Measurements from ENCODE around the gene PRM2.

The PRM2 gene

GRCh38 chr16:11289202-11289601 lies 12.9 kb upstream of the PRM2 start:
- no peak for DNase-seq

DNA sequence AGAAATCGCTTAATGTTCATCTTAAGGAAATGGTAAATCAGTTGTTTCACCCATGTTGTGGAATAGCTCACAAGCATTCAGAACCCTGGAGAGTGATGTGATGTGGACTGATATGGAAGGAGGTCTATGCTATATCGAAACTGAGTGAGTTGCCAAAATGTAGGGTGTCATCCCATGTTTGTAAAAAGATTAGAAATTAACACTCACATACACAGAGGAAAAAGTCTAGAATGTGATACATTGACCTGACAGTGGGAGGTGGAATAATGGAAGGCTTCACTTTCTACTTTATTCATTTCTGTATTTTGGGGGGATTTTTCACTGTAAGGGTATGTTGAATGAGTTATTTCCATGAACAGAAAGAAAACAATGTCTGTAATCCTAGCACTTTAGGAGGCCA lies 9.6 kb upstream of the PRM2 start:
- no peak for DNase-seq

DNA sequence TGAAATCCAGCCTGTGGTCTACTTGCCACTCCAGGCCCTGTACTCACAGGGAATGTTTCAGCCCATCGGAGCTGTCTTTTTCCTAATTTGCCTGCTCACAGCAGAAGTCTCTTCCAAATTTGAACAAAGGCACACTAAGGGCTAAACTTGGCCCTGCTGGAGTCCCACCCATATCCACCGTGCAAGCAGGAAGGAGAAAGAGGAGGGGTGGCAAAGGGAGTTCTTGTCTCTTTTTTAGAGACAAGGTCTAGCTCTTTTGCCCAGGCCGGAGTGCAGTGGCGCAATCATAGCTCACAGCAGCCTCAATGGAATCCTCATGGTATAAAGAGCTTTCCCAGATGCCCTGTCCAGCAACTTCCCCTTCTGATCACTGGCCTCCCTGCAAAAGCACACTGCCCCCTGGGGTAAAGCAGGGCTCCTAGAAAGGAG lies 7.6 kb upstream of the PRM2 start:
- no peak for DNase-seq

GRCh38 chr16:11280616-11281522 lies 4.6 kb upstream of the PRM2 start, which contains the start of gene PRM1:
PRM1 (minus strand) TSS chr16:11281330; CDS start chr16:11281238, 92 bp downstream.
- no peak for DNase-seq

DNA sequence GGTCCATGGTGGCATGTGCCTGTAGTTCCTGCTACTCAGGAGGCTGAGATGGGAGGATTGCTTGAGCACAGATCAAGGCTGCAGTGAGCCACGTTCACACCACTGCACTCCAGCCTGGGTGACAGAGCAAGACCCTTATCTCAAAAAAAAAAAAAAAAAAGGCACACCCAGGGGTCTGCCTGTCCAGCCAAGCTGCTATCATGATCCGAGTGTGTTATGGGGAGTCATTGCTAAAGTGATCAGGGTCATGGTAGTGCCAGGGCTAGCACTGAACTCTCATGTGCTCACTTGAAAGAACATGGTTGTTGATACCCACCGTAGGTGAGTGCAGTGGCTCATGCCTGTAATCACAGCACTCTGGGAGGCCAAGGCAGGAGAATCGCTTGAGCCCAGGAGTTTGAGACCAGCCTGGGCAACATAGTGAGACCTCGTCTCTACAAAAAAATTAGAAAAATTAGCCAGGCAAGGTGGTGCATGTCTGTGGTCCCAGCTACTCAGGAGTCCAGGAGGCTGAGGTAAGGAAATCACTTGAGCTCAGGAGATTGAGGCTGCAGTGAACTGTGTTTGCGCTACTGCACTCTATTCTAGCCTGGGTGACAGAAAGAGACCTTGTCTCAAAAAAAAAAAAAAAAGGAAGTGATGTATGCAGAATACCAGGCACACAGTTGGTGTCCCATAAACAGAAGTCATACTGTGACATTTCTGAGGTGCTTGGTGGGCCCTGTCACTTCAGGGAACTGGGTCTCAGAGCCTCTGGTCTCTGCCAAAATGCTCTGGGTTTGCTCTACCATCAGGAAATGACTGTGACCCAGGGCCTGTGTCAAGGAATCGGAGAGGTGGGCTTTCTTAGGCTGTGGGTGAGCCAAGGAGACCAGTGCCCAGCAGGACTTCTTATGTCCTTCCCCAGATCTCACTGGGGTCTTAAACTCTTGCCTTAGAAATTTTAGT lies 2.7 kb upstream of the PRM2 start:
- DNase-seq, result peak in 1 of 2 donors; percentile 13

DNA sequence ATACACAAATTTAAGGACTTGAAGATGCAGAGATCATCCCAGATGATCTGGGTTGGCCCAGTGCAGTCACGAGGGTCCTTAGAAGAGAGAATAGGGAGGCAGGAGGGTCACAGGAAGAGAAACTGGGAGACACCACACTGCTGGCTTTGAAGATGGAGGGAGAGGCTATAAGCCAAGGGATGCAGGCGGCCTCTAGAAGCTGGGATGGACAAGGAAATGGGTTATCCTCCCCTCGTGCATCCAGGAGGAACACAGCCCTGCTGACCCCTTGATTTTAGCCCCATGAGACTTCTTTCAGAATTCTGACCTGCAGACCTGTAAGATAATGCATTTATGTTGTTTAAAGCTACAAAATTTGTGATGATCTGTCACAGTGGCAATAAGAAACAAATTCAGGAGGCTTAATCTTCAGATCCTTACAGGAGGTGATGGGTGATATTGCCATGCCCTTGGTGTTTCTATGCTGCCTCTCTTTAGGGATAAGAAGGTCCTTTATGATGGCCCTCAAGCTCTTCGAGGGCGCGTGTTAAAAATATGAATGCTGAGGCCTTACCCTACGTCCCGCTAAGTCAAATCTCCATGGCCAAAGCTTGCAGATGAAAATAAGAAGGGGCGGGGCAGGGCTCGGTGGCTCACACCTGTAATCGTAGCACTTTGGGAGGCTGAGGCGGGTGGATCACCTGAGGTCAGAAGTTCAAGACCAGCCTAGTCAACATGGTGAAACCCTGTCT lies 1.5 kb upstream of the PRM2 start:
- DNase-seq, result no peak

DNA sequence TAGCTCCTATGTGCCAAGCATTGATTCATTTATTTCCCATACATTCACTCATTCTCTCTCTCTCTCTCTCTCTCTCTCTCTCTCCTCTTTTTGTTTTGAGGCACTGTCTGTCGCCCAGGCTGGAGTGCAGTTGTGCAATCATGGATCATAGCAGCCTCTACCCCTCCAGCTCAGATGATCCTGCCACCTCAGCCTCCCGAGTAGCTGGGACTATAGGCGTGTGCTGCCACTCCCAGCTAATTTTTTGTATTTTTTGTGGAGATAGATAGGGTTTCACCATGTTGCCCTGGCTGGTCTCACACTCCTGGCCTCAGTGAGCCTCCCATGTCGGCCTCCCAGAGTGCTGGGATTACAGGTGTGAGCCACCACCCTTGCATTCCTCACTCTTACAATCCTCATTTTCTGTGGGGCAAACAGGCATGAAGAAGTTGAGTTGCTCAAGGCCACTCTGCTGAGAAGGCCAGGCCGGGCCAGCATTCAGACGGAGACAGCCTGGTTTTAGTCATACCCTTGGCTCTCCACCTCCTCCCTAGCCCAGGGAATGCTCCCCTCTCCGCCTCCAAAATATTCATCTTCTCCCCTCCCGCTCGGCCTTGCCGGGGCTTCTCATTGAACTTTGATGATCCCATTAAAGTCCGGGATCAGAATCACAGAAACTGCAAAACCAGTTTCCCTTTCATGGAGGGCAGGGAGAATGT lies 765 bp upstream of the PRM2 start:
- no peak for DNase-seq

DNA sequence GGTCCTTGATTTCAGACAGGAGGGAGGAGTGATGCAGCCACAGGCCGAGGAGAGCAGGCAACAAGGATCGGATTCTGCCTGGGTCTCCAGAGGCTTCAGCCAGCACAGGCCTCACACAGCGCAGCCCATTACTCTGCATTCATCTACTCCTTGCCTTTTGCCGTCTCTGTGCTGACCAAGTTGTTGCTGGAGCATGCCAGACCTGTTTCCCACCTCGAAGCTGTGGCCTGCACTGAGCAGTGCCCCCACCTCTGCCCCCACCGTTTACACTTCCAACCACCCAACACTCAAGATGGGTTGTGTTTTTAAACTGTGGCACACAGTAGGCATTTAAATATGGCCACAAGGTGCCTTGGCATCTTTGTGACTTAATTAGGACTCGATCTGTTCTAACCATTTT lies 1.3 kb downstream of the PRM2 start:
- no peak for DNase-seq

DNA sequence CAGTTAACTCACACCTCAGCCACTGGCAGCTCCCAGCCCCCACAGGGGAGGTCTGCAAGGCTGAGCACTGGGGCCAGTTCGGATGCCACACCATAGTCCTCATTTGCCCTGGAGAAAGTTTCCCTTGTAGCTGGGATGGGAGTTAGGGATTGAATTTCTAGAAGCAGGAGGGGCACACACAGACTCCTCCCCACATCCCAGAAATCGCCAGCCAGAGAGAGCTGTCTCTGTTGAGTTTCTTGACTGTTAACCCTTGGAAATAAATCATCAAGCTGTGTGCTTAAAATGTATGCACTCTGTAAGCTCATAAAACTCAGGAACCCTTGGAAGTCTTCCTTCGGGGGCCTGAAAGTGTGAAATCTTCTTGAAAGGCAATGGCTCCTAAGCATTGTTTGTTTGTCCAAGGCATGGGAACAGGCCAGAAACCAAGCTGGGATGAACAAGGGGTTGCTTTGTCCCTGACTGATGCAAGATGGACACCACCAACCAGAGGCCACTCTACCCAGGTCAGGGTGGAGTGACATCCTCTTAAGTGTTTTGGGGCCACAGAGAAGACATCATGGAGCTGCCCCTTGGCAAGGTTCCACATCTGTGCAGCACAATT lies 2.5 kb downstream of the PRM2 start:
- DNase-seq, result no peak

- no peak for DNase-seq
Observed at GRCh38 chr16:11272921-11273720, 3.2 kb downstream of the PRM2 start, which contains the start of gene PRM3. PRM3 (minus strand) TSS chr16:11273629; CDS start chr16:11273595, 34 bp downstream.

- DNase-seq, result no peak
Observed at GRCh38 chr16:11272484-11272883, 3.8 kb downstream of the PRM2 start.

GRCh38 chr16:11271610-11272009 lies 4.7 kb downstream of the PRM2 start:
- no peak for DNase-seq

DNA sequence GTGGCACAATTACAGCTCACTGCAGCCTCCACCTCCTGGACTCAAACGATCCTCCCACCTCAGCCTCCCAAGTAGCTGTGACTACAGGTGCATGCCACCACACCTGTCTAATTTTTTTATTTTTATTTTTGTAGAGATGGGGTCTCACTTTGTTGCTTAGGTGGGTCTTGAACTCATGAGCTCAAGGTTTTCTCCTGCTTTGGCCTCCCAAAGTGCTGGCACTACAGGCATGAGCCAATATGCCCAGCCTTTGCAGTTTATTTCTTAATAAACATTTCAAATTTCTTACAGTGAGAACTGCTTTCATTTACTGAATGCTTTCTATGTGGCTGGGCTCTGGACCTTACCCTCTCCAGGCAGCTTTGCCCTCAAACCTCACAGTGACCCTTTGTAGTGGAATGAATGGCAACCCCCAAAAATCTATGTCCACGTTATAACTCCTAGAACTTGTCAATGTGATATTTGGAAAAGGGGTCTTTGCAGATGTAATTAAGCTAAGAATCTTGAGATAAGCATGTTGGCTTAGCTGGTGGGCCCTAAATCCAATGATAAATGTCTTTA lies 5.6 kb downstream of the PRM2 start:
- DNase-seq, result no peak

- DNase-seq, result no peak
Observed at GRCh38 chr16:11268921-11269375, 7.3 kb downstream of the PRM2 start, which contains the start of gene TNP2. TNP2 (minus strand) TSS chr16:11269325; CDS start chr16:11269262, 63 bp downstream.

DNA sequence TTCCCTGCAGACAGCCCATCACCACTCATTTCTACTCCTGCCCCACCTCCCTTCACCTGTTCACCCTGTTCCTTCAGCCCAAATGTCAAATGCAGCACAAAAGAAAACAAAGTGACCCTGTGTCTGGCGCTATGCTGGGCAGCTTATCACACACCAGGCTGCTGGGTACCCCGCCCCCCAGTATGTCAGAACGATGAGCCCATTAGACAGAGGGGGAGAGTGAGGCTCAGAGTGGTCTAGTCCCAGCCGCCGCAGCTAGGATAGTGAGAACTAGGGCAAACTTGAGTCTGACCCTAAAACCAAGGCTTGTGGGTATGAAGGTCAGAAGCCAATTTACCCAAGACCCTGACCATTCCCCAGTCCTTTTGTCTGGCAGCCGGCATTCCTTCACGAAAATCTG lies 11.2 kb downstream of the PRM2 start:
- DNase-seq, result no peak

DNA sequence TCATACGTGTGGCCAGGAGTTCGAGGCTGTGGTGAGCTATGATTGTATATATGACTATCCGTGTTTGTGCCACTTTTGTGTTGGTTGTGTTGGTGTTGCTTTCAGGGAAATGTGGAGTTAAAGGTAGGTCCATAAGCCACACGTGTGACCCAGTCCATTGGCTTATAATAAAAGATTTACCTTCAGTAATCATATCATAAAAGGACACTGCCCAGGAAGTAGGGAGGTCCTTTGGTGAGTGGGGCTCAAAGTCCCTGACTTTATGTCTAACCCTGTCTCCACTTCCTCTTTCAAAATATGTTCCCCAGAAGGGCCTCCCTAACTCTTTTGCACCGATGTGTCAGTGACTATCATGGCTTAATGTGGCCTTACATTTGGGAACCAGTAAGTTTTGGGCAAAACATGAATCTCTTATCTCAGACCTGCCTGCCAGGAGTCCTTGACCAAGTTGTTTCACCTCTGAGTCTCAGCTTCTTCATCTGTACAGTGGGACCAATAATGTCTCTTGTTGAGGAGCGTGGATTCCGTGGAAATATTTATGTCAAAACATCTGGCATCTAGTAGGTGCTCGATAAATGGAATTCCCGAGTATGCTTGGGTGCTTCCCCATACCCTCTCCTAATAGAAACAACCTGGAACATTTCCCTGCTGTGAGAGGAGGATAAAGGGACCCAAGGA lies 12.0 kb downstream of the PRM2 start:
- no peak for DNase-seq

- DNase-seq, result peak in 1 of 2 donors; percentile 51
Observed at GRCh38 chr16:11263737-11264136, 12.5 kb downstream of the PRM2 start.

DNA sequence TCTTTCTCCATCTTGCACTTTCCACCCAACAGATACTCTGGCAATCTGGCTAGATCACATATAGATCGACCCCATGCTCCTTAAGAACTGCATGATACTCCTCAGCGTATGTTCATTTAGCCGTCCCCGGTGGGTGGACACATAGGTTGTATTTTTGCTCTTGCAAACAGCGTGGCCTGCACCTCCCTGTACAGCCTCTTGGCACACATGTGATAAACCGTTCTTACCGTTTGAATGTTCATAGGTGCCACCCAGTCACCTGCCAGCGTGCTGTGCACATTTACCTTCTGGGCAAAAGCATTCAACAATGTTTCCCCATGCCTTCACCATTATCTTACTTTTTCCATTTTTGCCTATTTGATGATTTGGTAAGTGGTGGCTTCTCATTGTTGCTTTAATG lies 13.4 kb downstream of the PRM2 start:
- no peak for DNase-seq

GRCh38 chr16:11260596-11260966 lies 15.7 kb downstream of the PRM2 start:
- DNase-seq, result no peak

Data from CD4-positive, alpha-beta T cell treated with Interferon alpha-2 for 1 hour (primary cell).